NOMO-1 treated with dmso at 0.1 percent for 144 hours (cell line): ENCODE results near the gene PPM1M.
"Not testable (repeated sequence)": the region's sequence is repeated elsewhere in the genome, so short reads cannot be mapped to it uniquely, and the experiment has no call there.

Source experiments
- DNase-seq: peaks from one replicate; lab custom pipeline; 2025; ENCODE audit not compliant: unreplicated experiment; lab: John Stamatoyannopoulos, UW

The PPM1M gene

GRCh38 chr3:52246728-52247408, 1.3 kb downstream of the PPM1M start:
- DNase-seq = no peak

GRCh38 chr3:52247409-52248164, 2.0 kb downstream of the PPM1M start:
- no peak for DNase-seq

GRCh38 chr3:52248165-52248541, 2.6 kb downstream of the PPM1M start:
- no peak for DNase-seq

GRCh38 chr3:52248816-52249547, 3.4 kb downstream of the PPM1M start:
- no peak for DNase-seq

- DNase-seq = no peak
Observed at GRCh38 chr3:52249683-52250082, 4.1 kb downstream of the PPM1M start.

GRCh38 chr3:52250122-52250521, 4.6 kb downstream of the PPM1M start:
- no peak for DNase-seq

GRCh38 chr3:52253314-52254304, 8.1 kb downstream of the PPM1M start:
- peak; percentile 81 for DNase-seq

- DNase-seq = no peak
Observed at GRCh38 chr3:52254608-52255007, 9.0 kb downstream of the PPM1M start.

GRCh38 chr3:52256159-52256558, 10.6 kb downstream of the PPM1M start:
- DNase-seq = no peak

- DNase-seq = no peak
Observed at GRCh38 chr3:52256622-52257021, 11.1 kb downstream of the PPM1M start.

- no peak for DNase-seq
Observed at GRCh38 chr3:52257911-52258310, 12.4 kb downstream of the PPM1M start.

- no peak for DNase-seq
Observed at GRCh38 chr3:52259035-52259434, 13.5 kb downstream of the PPM1M start.

GRCh38 chr3:52259448-52259847, 13.9 kb downstream of the PPM1M start:
- no peak for DNase-seq

- DNase-seq = no peak
Observed at GRCh38 chr3:52262447-52262846, 16.9 kb downstream of the PPM1M start.

GRCh38 chr3:52265387-52265786, 19.8 kb downstream of the PPM1M start:
- no peak for DNase-seq

- no peak for DNase-seq
Observed at GRCh38 chr3:52268036-52268435, 22.5 kb downstream of the PPM1M start.

- DNase-seq = no peak
Observed at GRCh38 chr3:52269776-52270175, 24.2 kb downstream of the PPM1M start.

GRCh38 chr3:52270252-52270754, 24.7 kb downstream of the PPM1M start:
- DNase-seq = no peak

GRCh38 chr3:52272172-52272571, 26.6 kb downstream of the PPM1M start:
- DNase-seq = not testable (repeated sequence)

- DNase-seq = no peak
Observed at GRCh38 chr3:52272831-52273230, 27.3 kb downstream of the PPM1M start.

GRCh38 chr3:52274781-52275180, 29.2 kb downstream of the PPM1M start:
- not testable (repeated sequence) for DNase-seq
